G401.6 (cell line): ENCODE results near the gene ZBTB1.
"Not testable (repeated sequence)": the region's sequence is repeated elsewhere in the genome, so short reads cannot be mapped to it uniquely, and the experiment has no call there.

ENCODE experiments used
- FAIRE-seq: peaks from 2 replicates; lab custom pipeline; 2012; peaks lifted over from hg19 to GRCh38; lab: Jason Lieb, UNC

Gene ZBTB1

GRCh38 chr14:64525354-64525753 is 20.8 kb downstream of the ZBTB1 start:
- FAIRE-seq, result peak; percentile 21

- FAIRE-seq, result no peak
These were observed 27.0 kb downstream of the ZBTB1 start for GRCh38 chr14:64531567-64531966.

- FAIRE-seq, result no peak
These were observed 32.1 kb downstream of the ZBTB1 start for GRCh38 chr14:64536488-64537245.

- FAIRE-seq, result no peak
These were observed 35.9 kb downstream of the ZBTB1 start, which contains the start of gene HSPA2 for GRCh38 chr14:64540208-64541202. Gene HSPA2 (plus strand): TSS chr14:64540741. CDS start chr14:64540850, 109 bp downstream.

- no peak for FAIRE-seq
These were observed 36.8 kb downstream of the ZBTB1 start for GRCh38 chr14:64541261-64541971.

GRCh38 chr14:64541972-64542835 is 37.6 kb downstream of the ZBTB1 start:
- FAIRE-seq, result no peak

- no peak for FAIRE-seq
These were observed 38.2 kb downstream of the ZBTB1 start for GRCh38 chr14:64542836-64543201.

- no peak for FAIRE-seq
These were observed 40.2 kb downstream of the ZBTB1 start for GRCh38 chr14:64544607-64545312.

- no peak for FAIRE-seq
These were observed 44.4 kb downstream of the ZBTB1 start for GRCh38 chr14:64549016-64549415.

GRCh38 chr14:64549791-64550620 is 45.4 kb downstream of the ZBTB1 start, which contains the start of gene PPP1R36:
Gene PPP1R36 (plus strand): TSS chr14:64549961. CDS start chr14:64549998, 37 bp downstream.
- FAIRE-seq, result no peak

GRCh38 chr14:64550621-64551333 is 46.2 kb downstream of the ZBTB1 start:
- no peak for FAIRE-seq

- no peak for FAIRE-seq
These were observed 50.0 kb downstream of the ZBTB1 start for GRCh38 chr14:64554556-64554955.

GRCh38 chr14:64556526-64556925 is 52.0 kb downstream of the ZBTB1 start:
- FAIRE-seq, result no peak

- FAIRE-seq, result not testable (repeated sequence)
These were observed 53.6 kb downstream of the ZBTB1 start for GRCh38 chr14:64558216-64558615.

GRCh38 chr14:64561631-64562030 is 57.1 kb downstream of the ZBTB1 start:
- no peak for FAIRE-seq

GRCh38 chr14:64562436-64562835 is 57.9 kb downstream of the ZBTB1 start:
- no peak for FAIRE-seq

GRCh38 chr14:64563696-64564095 is 59.1 kb downstream of the ZBTB1 start:
- FAIRE-seq, result no peak

- no peak for FAIRE-seq
These were observed 62.1 kb downstream of the ZBTB1 start for GRCh38 chr14:64566651-64567122.

- FAIRE-seq, result no peak
These were observed 64.6 kb downstream of the ZBTB1 start for GRCh38 chr14:64569138-64569631.
